Esophagus muscularis mucosa (tissue), 3 donors: Measurements from ENCODE around the gene PARN.

Source experiments
- POLR2A ChIP-seq: fragments of 450-650 bp; IDR thresholded peaks from one replicate; pipeline ENCODE4 v1.6.1; 2017; ENCODE audit warnings: antibody characterized with exemption, moderate library complexity, mild to moderate bottlenecking, low read depth
- TF ChIP-seq, protein P1 (sequence below), 3 experiments: fragments of 200-600 bp in 2 of 3; fragments of 450-650 bp in 1 of 3; sonication (generic) in 2 of 3; IDR thresholded peaks; one replicate each; pipeline ENCODE4 v1.5.1; 2017 to 2019; ENCODE audit warnings: antibody characterized with exemption in 3 of 3, mild to moderate bottlenecking in 2 of 3, moderate library complexity in 1 of 3

DNA sequence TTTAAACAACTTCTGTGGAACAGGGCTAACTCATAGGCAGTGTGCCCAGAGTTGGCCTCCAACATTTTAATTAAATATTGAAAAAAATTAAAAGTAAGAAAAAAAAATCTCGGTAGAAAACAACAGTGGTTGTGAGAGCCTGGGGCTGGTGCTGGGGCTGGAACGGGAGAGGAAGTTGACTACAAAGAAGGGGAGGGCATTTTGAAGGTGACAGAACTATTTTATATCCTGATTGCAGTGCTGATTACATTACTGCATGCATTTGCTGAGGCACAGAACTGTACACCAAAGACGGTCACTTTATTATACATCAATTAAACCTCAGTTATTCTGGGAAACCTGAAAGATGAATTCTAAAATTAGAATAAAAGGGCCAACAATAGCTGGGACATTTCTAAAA, 142.5 kb downstream of the PARN start:
- TF ChIP-seq, protein P1, sequence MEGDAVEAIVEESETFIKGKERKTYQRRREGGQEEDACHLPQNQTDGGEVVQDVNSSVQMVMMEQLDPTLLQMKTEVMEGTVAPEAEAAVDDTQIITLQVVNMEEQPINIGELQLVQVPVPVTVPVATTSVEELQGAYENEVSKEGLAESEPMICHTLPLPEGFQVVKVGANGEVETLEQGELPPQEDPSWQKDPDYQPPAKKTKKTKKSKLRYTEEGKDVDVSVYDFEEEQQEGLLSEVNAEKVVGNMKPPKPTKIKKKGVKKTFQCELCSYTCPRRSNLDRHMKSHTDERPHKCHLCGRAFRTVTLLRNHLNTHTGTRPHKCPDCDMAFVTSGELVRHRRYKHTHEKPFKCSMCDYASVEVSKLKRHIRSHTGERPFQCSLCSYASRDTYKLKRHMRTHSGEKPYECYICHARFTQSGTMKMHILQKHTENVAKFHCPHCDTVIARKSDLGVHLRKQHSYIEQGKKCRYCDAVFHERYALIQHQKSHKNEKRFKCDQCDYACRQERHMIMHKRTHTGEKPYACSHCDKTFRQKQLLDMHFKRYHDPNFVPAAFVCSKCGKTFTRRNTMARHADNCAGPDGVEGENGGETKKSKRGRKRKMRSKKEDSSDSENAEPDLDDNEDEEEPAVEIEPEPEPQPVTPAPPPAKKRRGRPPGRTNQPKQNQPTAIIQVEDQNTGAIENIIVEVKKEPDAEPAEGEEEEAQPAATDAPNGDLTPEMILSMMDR (IDR thresholded peaks at IDR 0.05): no peak
- no peak for TF ChIP-seq POLR2A
